HuH-7 (cell line): Measurements from ENCODE around the gene ZNF618.

Experiments
- DNase-seq: peaks from one replicate; pipeline ENCODE4 v3.0.0; 2011; ENCODE audit warnings: low spot score

ZNF618 gene

GRCh38 chr9:113912816-113913215, 36.7 kb downstream of the ZNF618 start:
- DNase-seq: no peak

- DNase-seq: no peak
These were observed 37.5 kb downstream of the ZNF618 start for GRCh38 chr9:113913426-113914195.

- no peak for DNase-seq
These were observed 38.4 kb downstream of the ZNF618 start for GRCh38 chr9:113914517-113914916.

GRCh38 chr9:113915817-113916434, 39.8 kb downstream of the ZNF618 start:
- DNase-seq: no peak

GRCh38 chr9:113916931-113917330, 40.8 kb downstream of the ZNF618 start:
- no peak for DNase-seq

GRCh38 chr9:113918697-113919350, 42.7 kb downstream of the ZNF618 start:
- DNase-seq: no peak

- no peak for DNase-seq
These were observed 43.3 kb downstream of the ZNF618 start for GRCh38 chr9:113919382-113919781.

- DNase-seq: no peak
These were observed 43.8 kb downstream of the ZNF618 start for GRCh38 chr9:113919871-113920270.

- DNase-seq: no peak
These were observed 44.8 kb downstream of the ZNF618 start for GRCh38 chr9:113920872-113921271.

GRCh38 chr9:113921396-113921925, 45.4 kb downstream of the ZNF618 start:
- DNase-seq: no peak

- no peak for DNase-seq
These were observed 46.1 kb downstream of the ZNF618 start for GRCh38 chr9:113922160-113922559.

GRCh38 chr9:113926211-113926610, 50.1 kb downstream of the ZNF618 start:
- DNase-seq: no peak

- no peak for DNase-seq
These were observed 51.2 kb downstream of the ZNF618 start for GRCh38 chr9:113927277-113927676.

GRCh38 chr9:113928269-113928668, 52.2 kb downstream of the ZNF618 start:
- no peak for DNase-seq

GRCh38 chr9:113929634-113930389, 53.7 kb downstream of the ZNF618 start:
- no peak for DNase-seq

- no peak for DNase-seq
These were observed 54.3 kb downstream of the ZNF618 start for GRCh38 chr9:113930390-113930783.

- DNase-seq: no peak
These were observed 55.0 kb downstream of the ZNF618 start for GRCh38 chr9:113931140-113931539.

- DNase-seq: no peak
These were observed 55.7 kb downstream of the ZNF618 start for GRCh38 chr9:113931777-113932176.

GRCh38 chr9:113932906-113933584, 56.9 kb downstream of the ZNF618 start:
- no peak for DNase-seq

GRCh38 chr9:113933671-113934070, 57.6 kb downstream of the ZNF618 start:
- no peak for DNase-seq

- no peak for DNase-seq
These were observed 58.2 kb downstream of the ZNF618 start for GRCh38 chr9:113934167-113934828.
